Measurements from ENCODE around the gene CNNM4. TPM values are rescaled to one million over a fixed set of nuclear protein-coding genes. Genes with fewer than 3 reads are reported as not detected.

CNNM4 gene
- total RNA-seq, 1 experiment from 2014 or later = 7.3 TPM

GRCh38 chr2:96830044-96830562 lies 69.4 kb downstream of the CNNM4 start:
- H3K27ac ChIP-seq = no peak overlapping the region
- H3K4me3 ChIP-seq = no peak overlapping the region
- peaks cover 50% of the 10 kb centered on the region for H3K36me3 ChIP-seq
- H3K9me3 ChIP-seq (replicated peaks) = no peaks in the 10 kb centered on the region
- H3K4me1 ChIP-seq (replicated peaks) = peaks cover 18% of the 10 kb centered on the region
- no peaks in the 10 kb centered on the region for H3K27me3 ChIP-seq (replicated peaks)
- DNase-seq (ENCODE audit: low read depth in 1 of 2, low spot score in 2 of 2) = no peak

- Histone ChIP-seq H3K27ac (no peak overlapping the region), H3K9me3 (replicated peaks) (no peaks in the 10 kb centered on the region)
- no peak for DNase-seq (ENCODE audit: low read depth in 1 of 2, low spot score in 2 of 2)
Measured at GRCh38 chr2:96831679-96832078, 71.0 kb downstream of the CNNM4 start.

DNA sequence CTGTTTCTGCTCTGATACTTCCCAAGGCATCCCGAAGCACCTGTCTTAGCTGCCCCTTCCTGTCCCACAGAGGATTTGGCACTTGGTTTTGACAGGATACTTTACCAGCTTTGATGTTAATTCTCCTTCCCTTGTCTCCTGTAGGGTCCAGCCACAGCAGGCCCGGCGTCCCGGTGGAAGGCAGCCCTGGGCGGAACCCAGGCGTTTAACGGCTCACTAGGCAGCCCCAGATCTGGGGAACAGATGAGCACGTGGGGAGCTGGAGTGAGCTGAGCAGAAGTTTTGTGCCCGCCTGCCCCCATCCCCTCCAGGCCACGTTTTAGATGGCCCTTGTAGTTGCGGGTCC lies 71.7 kb downstream of the CNNM4 start:
- H3K4me3 ChIP-seq = no peak overlapping the region
- DNase-seq (ENCODE audit: low read depth in 1 of 2, low spot score in 2 of 2) = no peak
- H3K4me1 ChIP-seq (replicated peaks) = peaks cover 18% of the 10 kb centered on the region
- no peaks in the 10 kb centered on the region for H3K9me3 ChIP-seq (replicated peaks)
- H3K27me3 ChIP-seq (replicated peaks) = no peaks in the 10 kb centered on the region
- H3K36me3 ChIP-seq = peaks cover 49% of the 10 kb centered on the region
- H3K27ac ChIP-seq = peak overlapping the region; percentile 39; the same call in 1 of the 2 replicates

More at GRCh38 chr2:96831679-96832078, 71.0 kb downstream of the CNNM4 start:
- H3K27me3 ChIP-seq (replicated peaks) = no peaks in the 10 kb centered on the region
- peaks cover 50% of the 10 kb centered on the region for H3K36me3 ChIP-seq
- H3K4me3 ChIP-seq = no peak overlapping the region
- peaks cover 18% of the 10 kb centered on the region for H3K4me1 ChIP-seq (replicated peaks)

DNA sequence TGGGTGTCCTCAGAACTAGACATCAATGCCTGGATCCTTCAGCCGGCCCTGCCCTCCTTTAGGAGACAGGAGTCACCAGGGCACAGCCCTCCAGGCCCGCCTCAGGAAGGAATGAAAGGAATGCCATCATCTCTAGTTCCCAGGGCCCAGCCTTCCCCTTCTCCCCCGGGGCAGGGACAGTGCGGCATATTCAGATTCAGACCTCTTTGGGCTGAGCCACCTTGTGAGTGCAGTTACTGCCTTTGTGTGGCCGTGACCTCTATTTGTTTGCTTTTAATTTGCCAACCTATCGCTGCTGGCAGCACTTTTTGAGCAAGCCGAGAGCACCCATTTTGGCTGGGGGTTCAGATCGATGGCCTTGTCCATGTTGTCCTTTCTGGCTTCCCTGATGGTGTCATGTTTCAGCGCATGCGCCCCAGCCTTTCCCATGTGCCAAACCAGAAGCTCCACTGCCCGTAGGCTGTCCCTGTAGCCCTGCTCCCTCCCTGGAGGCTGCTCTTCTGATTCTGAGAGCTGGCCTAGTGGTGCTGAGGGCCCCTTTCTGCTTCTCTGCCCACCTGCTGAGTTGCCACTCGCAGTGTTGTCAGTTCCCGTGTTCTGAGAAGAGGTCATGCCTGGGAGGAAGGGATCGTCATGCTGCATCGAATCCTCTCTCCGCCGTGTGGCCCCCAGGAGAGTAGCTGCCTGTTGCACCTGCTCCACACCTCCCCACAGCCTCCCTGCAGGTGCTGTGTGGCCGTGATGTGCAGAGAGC lies 72.2 kb downstream of the CNNM4 start:
- Histone ChIP-seq H3K27me3 (replicated peaks) (no peaks in the 10 kb centered on the region), H3K27ac (peak overlapping the region; percentile 39), H3K36me3 (peaks cover 43% of the 10 kb centered on the region), H3K4me3 (no peak overlapping the region), H3K4me1 (replicated peaks) (peaks cover 18% of the 10 kb centered on the region), H3K9me3 (replicated peaks) (no peaks in the 10 kb centered on the region)
- DNase-seq (ENCODE audit: low read depth in 1 of 2, low spot score in 2 of 2) = peak; percentile 61 to 67

DNA sequence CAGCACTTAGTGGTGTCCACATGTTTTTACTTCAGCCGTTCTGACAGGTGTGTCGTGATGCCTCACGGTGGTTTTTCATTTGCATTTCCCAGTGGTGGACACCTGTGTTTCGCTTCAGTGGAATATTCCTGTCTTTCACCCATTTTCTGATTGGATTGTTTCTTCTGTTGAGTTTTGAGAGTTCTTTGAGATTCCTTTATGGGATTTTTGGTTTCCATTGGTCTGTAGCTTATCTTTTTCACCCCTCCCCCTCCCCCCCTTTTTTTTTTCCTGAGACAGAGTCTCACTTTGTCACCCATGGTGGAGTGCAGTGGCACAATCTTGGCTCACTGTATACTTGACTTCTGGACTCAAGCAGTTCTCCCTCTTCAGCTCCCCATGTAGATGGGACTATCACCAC lies 75.1 kb downstream of the CNNM4 start:
- Histone ChIP-seq H3K4me1 (replicated peaks) (peaks cover 18% of the 10 kb centered on the region), H3K27ac (no peak overlapping the region), H3K36me3 (peaks cover 26% of the 10 kb centered on the region), H3K4me3 (no peak overlapping the region), H3K9me3 (replicated peaks) (no peaks in the 10 kb centered on the region), H3K27me3 (replicated peaks) (no peaks in the 10 kb centered on the region)
- DNase-seq (ENCODE audit: low read depth in 1 of 2, low spot score in 2 of 2) = no peak

GRCh38 chr2:96837575-96837974 lies 76.9 kb downstream of the CNNM4 start:
- H3K36me3 ChIP-seq = peaks cover 12% of the 10 kb centered on the region
- no peak overlapping the region for H3K27ac ChIP-seq
- no peaks in the 10 kb centered on the region for H3K9me3 ChIP-seq (replicated peaks)
- H3K27me3 ChIP-seq (replicated peaks) = no peaks in the 10 kb centered on the region
- peaks cover 14% of the 10 kb centered on the region for H3K4me1 ChIP-seq (replicated peaks)
- DNase-seq (ENCODE audit: low read depth in 1 of 2, low spot score in 2 of 2) = no peak
- H3K4me3 ChIP-seq = no peak overlapping the region

DNA sequence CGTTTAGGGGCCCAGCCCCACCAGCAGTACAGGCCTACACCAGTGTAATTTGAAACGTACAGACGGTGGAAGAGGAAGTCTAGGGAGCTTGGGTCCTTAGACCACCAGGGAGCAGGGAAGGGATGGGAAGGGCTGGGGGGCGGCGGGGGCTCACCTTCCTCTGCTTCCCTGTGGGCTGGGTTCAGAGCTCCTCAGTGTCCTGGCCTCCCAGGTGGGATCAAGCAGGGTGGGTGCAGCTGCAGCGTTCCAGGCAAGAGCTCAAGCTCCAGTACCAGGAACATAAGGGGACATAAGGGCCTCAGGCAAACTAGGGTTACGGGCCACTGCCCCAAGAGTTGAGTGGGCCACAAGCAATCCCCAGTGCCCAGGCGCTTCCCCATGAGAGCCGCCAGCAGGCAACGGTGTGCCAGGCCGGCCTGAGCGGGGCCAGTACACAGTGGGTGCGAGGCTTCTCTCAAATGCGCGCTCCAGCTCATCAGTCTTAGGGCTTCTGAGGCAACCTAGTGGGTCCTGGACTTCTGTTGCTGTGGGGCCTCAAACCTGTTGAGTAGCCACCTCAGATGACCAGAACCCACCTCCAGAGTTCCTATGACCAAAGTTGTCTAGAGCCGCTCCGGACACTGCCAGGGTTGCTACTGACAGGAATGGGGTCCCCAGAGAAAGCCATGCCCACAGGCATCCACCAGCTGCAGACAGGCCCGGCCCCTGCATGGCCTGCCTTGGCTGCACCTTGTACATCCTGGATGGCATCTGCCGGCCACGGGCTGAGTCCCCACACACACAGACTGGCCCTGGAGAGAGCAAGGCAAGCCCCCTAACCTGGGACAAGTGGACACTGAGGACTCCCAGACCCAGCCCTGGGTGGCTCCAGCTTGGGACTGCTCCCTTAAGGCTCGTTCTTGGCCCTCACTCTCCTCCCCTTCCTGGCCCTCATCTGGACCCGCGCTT lies 77.9 kb downstream of the CNNM4 start:
- Histone ChIP-seq H3K4me1 (replicated peaks) (peaks cover 4% of the 10 kb centered on the region), H3K27ac (no peak overlapping the region), H3K4me3 (no peak overlapping the region), H3K27me3 (replicated peaks) (no peaks in the 10 kb centered on the region), H3K9me3 (replicated peaks) (no peaks in the 10 kb centered on the region), H3K36me3 (peaks cover 5% of the 10 kb centered on the region; the same call in 1 of the 2 replicates)
- no peak for DNase-seq (ENCODE audit: low read depth in 1 of 2, low spot score in 2 of 2)

GRCh38 chr2:96839293-96839874 lies 78.7 kb downstream of the CNNM4 start:
- H3K9me3 ChIP-seq (replicated peaks) = no peaks in the 10 kb centered on the region
- H3K36me3 ChIP-seq = peaks cover 5% of the 10 kb centered on the region; the same call in 1 of the 2 replicates
- H3K4me1 ChIP-seq (replicated peaks) = no peaks in the 10 kb centered on the region
- no peaks in the 10 kb centered on the region for H3K27me3 ChIP-seq (replicated peaks)
- H3K27ac ChIP-seq = no peak overlapping the region
- no peak overlapping the region for H3K4me3 ChIP-seq
- no peak for DNase-seq (ENCODE audit: low read depth in 1 of 2, low spot score in 2 of 2)

DNA sequence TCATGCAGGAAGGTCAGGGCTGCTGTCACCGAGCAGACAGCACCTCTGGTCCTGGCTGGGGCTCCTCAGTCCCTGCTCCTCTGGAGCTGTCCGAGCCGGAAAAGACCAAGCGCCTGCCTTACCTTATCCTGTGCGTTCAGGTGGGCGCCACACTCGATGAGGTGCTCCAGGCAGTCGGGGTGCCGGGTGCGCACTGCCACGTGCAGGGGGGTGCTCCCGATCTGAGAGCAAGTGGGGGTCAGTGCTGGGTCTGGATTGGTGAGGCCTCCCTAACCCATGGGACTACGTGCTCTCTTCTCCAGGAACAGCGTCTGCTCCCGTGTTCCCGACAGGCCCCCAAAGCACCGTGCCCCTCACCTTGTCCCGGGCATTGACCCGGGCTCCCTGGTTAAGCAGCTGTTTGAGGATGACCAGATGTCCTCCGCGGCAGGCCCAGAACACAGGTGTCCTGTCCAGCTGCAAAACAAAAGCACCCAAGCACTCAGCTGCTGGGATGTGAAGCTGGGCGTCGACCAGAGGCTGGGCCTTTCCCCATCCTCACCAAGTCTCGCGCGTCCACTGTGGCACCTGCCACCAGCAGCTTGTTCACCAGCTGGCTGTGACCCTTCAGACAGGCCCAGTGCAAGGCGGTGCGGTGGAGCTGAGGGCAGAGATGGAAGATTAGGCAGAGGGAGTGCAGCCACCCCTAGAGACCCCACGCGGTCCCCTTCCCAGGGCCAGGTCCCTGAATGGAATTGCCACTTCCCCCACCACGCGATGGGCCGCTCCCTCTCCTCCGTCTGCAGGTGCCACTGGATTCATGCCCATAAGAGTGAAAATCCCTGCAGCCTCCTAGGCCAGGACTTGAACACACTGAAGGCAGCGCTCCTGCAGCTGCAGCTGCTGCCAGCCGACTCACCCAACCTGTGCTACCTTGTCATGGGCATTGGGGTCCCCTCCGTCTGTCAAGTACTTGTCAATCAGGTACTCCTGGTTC lies 79.5 kb downstream of the CNNM4 start:
- Histone ChIP-seq H3K9me3 (replicated peaks) (no peaks in the 10 kb centered on the region), H3K4me3 (no peak overlapping the region), H3K36me3 (no peaks in the 10 kb centered on the region), H3K4me1 (replicated peaks) (no peaks in the 10 kb centered on the region), H3K27ac (no peak overlapping the region), H3K27me3 (replicated peaks) (no peaks in the 10 kb centered on the region)
- no peak for DNase-seq (ENCODE audit: low read depth in 1 of 2, low spot score in 2 of 2)

DNA sequence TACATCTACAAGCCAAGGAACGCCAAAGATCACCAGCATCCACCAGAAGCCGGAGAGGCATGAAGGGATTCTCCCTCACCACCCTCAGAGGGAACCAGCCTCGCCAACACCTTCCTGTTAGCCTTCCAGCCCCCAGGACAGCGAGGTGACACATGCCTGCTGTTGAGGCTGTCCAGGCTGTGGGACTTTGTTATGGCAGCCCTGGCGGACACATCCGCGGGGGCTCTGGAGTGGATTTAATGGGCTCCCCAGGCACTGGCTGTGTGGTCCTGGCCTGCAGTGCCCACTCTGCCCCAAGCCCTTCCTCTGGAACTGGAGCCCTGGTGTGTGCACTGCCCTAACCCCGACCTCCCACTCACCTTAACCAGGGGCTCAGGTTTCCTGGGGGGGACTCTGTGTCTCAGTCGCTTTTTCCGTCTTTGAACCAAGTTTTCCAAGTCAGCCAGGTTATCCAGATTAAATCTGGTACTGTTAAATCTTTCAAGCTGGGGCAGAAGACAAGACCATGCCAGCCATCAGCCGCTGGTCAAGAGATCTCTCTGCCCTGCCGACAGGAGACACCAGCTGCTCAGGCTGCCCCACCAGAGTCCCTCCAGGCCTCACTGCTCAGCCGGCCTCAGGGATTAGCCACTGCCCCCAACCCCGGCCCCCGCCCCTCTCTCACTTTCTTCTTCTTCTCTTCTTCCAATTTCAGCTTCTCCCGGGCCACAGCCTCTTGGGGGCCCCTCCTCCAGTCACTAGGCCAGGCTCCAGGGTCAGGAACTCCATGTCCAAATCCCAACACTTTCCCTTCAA lies 81.2 kb downstream of the CNNM4 start:
- DNase-seq (ENCODE audit: low read depth in 1 of 2, low spot score in 2 of 2) = no peak
- Histone ChIP-seq H3K27me3 (replicated peaks) (no peaks in the 10 kb centered on the region), H3K27ac (no peak overlapping the region), H3K36me3 (no peaks in the 10 kb centered on the region; the same call in 1 of the 2 replicates), H3K4me3 (no peak overlapping the region), H3K4me1 (replicated peaks) (no peaks in the 10 kb centered on the region), H3K9me3 (replicated peaks) (no peaks in the 10 kb centered on the region)

- H3K36me3 ChIP-seq = peaks cover under 1% of the 10 kb centered on the region
- no peak overlapping the region for H3K4me3 ChIP-seq
- no peaks in the 10 kb centered on the region for H3K4me1 ChIP-seq (replicated peaks)
- H3K27me3 ChIP-seq (replicated peaks) = no peaks in the 10 kb centered on the region
- no peak overlapping the region for H3K27ac ChIP-seq
- no peaks in the 10 kb centered on the region for H3K9me3 ChIP-seq (replicated peaks)
- DNase-seq (ENCODE audit: low read depth in 1 of 2, low spot score in 2 of 2) = no peak
Measured at GRCh38 chr2:96842600-96842999, 81.9 kb downstream of the CNNM4 start.

GRCh38 chr2:96843538-96844268 lies 83.0 kb downstream of the CNNM4 start, which contains the start of gene ANKRD23:
TSS of gene ANKRD23 (minus strand) at chr2:96844021. CDS start at chr2:96843992, 29 bp downstream.
- Histone ChIP-seq H3K27me3 (replicated peaks) (no peaks in the 10 kb centered on the region), H3K36me3 (peaks cover 7% of the 10 kb centered on the region), H3K4me1 (replicated peaks) (no peaks in the 10 kb centered on the region), H3K4me3 (no peak within 1 kb of the TSS), H3K9me3 (replicated peaks) (no peaks in the 10 kb centered on the region), H3K27ac (no peak within 1 kb of the TSS)
- DNase-seq (ENCODE audit: low read depth in 1 of 2, low spot score in 2 of 2) = no peak

Measured in SJSA1 (cell line).